Amygdala (tissue), 56 donors: ENCODE data around the gene METTL26.
A peak's percentile ranks its signal among the peaks of the same experiment; 100 is the strongest.
"Not testable (repeated sequence)": the region's sequence is repeated elsewhere in the genome, so short reads cannot be mapped to it uniquely, and the experiment has no call there.

ENCODE experiments used
- DNase-seq, 56 donors: peaks; one replicate each; lab custom pipeline; 2025; lab: John Stamatoyannopoulos, UW

The METTL26 gene

DNA sequence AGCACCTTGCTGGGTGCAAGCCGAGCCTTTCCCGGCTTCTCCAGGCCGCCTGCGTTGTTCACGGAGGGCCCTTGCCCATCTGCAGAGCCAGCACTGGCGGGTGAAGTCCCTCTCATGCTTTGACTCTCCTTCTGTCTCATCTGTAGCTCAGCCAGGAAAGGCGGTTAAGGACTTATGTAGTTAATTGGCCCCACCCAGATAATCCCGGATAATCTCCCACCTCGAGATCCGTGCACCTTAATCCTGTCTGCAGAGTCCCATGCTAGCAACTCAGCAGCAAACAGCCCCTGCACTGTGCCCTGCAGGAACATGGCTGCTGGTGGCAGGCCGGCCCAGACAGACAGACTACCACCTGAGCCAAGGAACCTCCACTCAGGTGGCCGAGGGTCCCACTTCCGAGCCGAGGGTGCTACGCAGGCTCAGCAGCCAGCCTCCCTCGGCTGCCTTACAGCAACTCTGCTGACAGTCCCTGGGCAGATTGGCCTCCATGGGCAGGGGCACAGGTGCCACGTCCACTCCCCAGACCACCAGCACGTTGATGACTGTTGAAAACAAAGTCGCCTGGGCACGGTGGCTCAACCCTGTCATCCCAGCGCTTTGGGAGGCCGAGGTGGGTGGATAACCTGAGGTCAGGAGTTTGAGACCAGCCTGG, 29.3 kb downstream of the METTL26 start:
- DNase-seq: no peak

DNA sequence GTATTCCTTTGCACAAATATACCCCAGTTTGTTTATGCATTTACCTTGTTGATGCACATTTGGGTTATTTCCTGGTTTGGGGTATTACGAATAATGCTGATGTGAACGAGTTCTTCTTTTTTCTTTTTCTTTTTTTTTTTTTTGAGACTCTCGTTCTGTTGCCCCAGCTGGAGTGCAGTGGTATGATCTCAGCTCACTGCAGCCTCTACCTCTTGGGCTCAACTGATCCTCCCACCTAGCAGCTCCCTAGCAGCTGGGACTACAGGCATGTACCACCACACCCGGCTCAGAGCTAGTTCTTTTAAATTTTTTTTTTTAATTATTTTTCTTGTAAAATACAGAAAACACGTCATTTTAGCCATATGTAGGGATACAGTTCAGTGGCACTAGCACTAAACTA, 32.2 kb downstream of the METTL26 start:
- DNase-seq: no peak

DNA sequence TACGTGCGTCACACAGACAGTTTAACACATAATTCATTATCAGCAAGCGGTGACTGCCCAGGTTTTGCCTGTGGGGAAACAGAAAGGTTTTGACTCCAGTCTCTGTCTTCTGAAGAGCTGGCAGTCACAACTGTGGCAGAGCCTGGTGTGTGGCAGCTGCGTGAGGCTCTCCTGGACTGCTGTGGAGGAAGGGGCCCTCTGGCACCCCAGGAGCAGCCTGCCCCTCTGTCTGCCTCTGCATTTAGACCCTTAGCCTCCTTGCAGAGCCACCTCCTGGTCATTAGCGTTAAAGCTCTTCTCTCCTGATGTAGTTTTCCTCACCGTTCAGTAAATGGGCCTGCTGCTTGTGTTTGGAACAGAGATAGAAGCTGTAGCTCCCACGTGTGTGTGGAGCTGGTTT, 35.3 kb downstream of the METTL26 start:
- DNase-seq: no peak

DNA sequence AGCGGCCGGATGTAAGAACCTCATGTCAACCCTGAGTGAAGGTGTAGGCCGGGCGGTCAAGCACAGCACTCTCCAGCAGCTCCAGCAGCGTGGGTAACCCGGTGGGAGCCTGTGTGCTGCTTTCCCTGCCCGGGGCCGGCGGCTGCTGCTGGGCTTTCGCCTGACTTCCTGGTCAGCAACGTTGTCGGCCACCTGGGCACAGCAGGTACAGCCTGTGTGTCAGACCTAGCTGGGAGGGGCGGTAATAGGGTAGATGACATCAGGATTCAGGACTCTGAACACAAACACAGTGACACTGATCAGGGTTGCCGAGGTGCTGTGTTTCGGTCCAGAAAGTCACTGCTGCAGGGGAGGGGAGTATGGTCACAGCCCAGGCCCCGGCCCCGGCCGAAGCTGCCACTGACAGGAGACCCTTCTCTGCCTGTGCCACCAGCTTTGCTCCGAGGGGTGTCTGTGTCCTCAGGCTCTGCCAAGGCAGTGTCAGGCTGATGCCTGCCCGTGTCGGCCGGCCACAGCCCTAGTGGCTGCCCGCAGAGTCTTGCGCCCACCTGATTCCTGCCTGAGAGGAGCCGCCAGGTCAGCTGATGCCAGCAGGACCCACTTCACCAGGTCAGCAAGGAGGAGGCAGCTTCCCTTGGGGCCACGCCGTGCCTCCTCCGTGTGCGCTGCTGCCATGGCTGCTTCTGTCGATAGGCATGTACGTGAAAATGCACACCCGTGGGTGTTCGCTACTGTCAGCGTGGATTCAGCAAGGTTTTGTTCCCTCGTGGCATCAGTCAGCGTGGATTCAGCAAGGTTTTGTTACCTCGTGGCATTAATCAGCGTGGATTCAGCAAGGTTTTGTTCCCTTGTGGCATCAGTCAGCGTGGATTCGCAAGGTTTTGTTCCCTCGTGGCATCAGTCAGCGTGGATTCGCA, 37.0 kb downstream of the METTL26 start:
- DNase-seq: no peak

DNA sequence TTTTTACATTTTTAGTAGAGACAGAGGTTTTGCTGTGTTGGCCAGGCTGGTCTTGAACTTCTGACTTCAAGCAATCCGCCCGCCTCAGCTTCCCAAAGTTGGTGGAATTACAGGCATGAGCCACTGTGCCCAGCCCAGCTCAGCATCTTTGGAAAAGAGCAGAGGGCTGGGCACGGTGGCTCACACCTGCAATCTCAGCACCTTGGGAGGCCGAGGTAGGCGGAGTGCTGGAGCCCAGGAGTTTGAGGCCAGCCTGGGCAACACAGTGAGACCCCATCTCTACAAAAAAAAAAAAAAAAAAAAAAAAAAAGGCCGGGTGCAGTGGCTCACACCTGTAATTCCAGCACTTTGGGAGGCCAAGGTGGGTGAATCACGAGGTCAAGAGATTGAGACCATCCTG, 38.5 kb downstream of the METTL26 start:
- not testable (repeated sequence) for DNase-seq

DNA sequence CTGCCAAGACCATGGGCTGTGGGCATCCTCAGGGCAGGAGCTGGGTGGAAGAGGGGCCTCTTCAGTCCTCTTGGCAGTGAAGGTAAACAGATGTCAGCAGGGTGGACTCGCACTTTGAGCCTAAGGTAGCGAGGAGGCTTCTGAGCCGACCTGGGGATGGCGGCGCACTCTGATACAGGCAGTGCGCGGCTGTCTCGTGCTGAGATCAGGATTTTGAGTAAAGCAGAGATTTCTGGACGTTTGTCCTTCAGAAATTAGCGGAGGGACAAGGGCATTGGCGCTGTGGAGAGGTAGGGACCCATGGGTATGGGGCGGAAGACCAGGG, 39.4 kb downstream of the METTL26 start:
- DNase-seq: no peak

DNA sequence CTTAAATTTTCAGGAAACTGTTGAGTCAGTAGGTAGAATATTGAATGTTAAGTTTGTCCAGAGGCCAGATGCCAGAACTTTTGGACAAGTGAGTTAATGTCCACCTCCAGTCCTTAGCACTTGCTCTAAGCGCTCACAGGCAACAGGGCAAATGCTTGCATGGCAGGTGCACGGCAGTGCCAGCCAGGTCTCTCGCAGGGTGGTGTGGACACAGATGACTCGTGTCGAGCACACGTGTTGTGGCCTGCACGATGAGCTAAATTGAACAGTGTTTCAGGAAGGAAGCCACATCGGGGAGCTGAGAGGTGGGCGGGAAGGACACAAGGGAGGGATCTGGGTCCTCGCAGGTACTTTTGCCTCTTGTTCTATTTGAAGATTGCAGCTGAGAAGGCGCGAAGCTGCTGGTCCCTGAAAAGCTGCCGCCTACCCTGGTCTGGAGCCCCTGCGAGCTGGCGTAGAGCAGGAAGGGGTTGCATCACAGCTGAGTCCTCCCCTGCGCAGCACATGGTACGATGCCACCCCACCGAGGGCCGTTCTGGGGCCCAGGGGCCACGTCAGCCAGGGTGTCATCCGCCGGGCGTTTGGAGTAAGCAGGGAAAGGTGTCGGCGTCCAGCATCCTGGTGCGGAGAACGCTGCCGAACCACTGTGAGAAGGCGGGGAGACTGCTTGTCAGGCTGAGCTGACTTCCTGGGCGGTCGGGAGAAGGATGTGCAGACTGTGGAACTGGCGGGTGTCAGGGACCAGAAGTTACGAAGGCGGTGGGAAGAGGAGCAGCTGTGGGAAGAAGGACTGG, 40.0 kb downstream of the METTL26 start:
- peak in 18 of 56 donors; percentile 15 to 72 (median 41) for DNase-seq

DNA sequence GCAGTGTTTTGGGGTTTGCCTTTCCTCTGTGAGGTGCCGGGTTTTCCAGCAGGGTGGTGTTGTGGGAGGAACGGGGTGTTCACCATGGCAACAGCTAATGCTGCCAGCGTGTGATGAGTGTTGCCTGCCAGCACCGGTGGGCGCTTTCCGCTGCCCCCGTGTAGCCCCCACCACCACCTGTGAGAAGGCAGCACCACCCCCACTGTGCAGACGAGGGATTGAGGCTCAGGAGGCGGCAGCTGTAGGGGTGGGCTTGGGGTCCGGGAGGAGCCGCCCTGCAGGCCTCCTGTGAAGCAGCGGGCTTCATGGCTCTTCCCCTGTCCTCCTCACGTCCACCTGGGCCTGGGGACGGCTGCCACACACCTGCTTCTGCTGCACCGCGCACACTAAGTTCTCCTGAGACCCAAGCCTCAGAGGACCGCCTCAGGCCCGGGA, 41.0 kb downstream of the METTL26 start:
- peak in 1 of 56 donors; percentile 17 for DNase-seq

DNA sequence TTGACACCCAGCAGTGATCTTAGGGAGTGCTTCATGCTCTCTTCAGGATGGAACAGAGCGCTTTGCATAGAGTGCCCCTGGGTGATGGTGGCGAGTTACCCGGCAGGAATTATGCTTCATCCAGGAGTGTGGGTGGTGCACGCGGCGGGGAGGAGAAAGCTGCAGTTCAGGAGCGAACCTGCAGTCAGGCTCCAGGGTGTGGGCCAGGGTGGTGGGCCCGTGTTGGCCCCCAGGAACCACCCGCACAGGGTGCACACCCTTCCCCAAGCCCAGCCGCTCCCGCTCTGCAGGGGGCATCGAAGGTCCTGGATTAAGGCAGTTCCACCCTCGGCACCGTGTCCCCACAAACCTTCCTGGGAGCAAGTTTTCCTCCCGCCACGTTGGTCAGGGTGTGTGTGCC, 42.3 kb downstream of the METTL26 start:
- DNase-seq: no peak

DNA sequence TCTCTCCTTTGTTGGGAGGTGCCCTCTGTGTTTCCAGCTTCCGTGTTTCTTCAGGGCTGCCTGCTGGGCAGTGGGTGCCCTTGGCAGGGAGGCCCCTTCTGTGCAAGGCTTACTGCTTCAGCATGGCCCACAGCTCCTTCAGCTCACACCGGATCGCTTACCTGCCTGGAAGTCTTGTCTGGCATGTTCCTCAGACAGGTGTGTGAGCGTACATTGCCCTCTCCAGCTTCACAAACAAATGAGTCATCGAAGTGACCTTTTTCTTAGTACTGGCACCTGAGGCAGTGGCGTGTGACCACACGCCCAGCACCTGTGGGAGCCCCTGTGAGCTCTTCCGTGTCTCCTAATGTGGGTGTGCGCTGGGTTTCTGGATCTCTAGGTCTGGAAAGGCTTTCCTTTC, 42.7 kb downstream of the METTL26 start:
- no peak for DNase-seq

DNA sequence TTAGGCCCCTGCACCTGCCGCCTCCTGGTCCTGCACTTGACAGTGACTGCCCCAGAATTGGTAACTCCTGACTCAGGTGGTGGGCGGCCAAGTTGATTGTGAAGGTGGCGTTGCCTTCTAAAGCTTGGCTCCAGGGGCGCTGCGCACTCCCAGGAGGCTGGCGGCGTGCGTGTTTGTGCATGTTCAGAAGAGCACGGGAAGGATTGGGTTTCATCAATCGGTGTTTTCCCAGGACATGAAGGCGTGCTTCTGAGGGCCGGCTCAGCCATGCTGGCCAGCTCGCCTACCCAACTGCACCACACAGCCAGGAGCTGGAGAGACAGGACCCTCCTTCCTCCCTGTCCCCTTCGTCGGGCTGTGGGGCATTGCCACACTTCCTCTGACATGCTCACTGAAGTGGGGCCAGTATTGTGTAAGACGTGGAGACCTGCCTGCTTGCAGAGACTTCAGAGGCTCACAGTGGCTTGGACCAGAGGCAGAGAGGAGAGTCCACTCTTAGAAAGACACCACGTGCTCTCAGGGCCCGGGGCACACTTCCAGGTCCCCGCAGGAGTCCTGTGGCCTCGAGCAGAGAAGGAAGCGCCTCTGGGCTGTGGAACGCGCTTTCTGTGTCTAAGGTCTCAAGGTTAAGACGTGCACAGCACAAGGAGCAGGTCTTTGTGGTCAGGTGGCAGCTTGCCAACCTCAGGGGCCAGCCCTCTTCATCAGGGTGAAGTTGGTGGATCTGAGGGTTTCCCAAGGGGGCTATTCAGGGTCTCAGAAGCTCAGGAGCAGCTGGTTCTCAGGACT, 43.4 kb downstream of the METTL26 start:
- peak in 37 of 56 donors; percentile 13 to 70 (median 50) for DNase-seq

DNA sequence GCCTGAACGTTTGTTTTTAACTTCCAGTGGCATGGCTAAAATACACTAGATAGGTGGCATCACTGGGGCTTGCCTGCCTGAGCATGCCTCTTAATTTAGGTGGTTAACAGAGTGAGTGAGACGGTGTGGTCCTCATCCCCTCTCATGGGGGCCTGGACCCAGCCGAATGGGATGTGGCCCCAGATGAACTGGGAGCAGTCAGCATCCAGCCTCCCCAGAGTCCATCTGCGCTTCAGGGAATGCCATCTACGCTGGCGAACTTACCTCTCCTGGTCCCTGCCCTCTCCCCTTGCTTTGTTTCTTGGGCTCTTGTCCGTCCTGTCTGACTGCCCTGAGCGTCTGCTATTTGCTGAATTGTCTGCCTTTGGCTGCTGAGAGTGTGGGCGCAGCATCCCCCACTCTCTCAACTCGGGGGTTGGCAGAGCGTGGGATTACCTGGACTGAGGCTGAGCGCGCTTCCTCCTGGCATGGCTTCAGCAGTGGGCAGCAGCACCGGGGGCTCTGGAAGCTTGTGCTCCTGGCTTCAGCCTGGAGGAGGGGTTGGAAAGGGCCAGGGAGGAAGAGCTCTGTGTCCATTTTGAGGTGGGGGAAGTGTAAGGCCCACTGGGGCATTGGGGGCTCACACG, 44.1 kb downstream of the METTL26 start:
- DNase-seq: no peak

DNA sequence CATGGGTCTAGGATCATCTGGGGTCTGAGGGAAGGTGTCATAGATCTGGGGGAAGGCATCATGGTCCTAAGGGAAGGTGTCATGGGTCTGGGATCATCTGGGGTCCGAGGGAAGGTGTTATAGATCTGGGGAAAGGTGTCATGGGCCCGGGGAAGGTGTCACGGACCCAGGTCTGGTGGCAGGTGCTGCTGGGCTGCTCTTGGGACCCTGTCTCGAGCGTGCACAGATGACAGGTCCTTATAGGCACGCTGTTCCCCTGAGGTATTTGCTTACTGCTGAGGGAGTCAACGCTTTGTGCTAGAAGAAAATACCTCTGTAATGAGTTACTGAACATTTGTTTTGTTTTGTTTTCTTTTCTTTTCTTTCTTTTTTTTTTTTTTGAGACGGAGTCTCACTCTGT, 44.9 kb downstream of the METTL26 start:
- DNase-seq: no peak

DNA sequence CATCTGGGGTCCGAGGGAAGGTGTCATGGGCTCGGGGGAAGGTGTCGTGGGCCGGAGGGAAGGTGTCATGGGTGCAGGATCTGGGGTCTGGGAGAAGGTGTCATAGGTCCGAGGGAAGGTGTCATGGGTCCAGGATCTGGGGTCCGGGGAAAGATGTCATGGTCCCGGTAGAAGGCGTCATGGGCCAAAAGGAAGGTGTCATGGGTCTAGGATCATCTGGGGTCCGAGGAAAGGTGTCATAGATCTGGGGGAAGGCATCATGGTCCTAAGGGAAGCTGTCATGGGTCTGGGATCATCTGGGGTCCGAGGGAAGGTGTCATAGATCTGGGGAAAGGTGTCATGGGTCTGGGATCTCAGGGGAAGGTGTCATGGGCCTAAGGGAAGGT, 45.3 kb downstream of the METTL26 start:
- no peak for DNase-seq

DNA sequence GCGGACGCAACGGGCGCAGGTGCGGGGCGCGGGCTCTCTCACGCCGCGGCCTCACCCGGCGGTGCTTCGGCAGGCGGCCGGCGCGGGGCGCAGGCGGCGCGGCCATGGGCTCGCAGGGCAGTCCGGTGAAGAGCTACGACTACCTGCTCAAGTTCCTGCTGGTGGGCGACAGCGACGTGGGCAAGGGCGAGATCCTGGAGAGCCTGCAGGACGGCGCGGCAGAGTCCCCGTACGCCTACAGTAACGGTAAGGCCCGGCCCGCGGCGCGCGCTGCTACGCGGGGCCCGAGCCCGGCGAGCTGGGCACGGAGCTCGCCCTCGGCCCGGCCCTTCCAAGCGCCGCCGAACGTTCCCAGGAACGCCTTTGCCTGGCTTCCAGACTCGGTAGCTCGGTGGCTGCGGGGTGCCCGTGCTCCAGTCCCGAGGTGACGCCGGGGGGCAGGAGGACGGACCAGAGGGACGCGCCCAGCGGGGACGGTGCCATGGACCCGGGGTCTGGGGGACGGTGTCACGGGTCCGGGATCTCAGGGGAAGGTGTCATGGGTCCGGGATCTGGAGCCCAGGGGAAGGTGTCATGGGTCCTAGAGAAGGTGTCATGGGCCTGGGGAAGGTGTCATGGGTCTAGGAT, 45.8 kb downstream of the METTL26 start:
- peak in 1 of 56 donors; percentile 68 for DNase-seq

DNA sequence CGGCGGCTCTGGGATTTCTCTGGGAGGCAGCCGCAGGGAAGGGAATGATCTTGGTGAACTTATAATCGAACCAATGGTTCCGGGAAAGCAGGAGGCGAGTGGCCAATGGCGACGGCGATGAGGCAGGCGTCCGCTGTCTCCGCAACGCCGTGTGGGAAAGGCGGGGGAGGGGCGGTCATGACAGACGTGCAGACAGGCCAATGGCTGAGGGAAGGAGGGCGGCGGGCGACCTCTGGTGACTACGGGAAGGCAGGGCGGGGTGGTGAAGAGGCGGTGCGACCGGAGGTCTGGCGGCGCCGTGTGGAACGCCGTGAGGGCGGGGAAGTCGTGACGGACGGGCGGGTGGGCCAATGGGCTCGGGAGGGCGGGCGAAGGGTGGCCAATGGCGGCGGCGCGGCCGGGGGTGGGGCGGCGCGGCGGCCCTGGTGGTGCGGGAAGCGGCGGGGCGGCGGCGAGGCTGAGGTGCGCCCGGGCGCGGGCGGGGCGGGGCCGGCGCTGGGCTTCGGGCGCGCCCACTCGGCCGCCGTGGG, 46.4 kb downstream of the METTL26 start, which contains the start of gene RAB40C:
TSS of gene RAB40C (plus strand) at position 409 of the 530 bp plus-strand sequence. CDS start 226 bp downstream, outside the sequence.
- peak; percentile 87 to 100 (median 98) for DNase-seq

DNA sequence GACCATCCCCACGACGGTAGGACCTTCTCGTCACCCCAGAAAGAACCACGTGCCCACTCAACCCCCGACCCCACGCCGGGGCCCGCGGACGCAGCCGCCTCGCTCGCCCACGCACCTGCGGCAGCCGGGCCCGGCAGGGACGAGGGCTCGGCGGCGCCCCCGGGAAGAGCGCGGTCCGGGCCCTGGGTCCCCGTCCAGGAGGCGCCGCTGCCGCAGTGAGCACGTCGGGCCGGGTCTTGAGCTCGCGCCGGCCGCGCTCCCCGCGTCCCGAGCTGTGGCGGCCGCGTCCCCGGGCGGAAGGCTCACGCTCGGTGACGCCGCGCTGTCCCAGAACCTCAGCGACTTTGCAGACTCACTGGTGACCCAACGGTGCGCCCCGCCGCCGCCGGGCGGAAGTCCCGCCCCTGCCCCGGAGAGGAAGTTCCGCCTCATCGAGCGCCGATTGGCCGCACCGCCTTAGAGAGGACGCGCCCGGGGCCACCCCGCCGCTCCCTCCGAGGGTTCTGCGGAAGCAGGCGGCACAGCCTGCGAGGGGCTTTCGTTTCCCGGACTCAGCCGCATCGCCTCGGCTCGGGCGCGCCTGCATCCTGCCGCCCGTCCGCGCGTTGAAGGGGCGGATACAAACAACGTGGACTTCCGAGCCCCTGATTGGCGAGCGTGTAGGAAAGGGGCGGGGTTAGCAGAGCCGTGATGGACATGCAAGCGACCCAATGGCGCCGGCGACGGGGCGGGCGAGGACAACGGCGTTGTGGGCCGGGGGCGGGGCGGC, 47.0 kb downstream of the METTL26 start:
- peak; percentile 87 to 100 (median 98) for DNase-seq

DNA sequence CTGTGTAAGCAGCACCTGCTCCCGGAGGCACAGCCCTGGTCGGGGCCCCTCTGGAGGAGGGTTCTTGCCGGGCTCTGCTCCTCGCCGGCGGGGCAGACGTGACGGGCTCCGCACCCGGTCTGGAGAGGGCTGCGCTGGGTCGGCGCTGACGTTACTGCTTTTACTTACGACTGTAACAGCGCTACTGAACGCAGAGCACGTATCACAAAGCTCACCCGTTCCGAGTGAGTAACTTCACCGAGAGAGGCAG, 47.5 kb downstream of the METTL26 start:
- peak in 1 of 56 donors; percentile 35 for DNase-seq
